ENCODE data around the gene SKA1. TPM values are rescaled to one million over a fixed set of nuclear protein-coding genes. Genes with fewer than 3 reads are reported as not detected.
A peak's percentile ranks its signal among the peaks of the same experiment; 100 is the strongest.
"Not testable (repeated sequence)": the region's sequence is repeated elsewhere in the genome, so short reads cannot be mapped to it uniquely, and the experiment has no call there.

SKA1 gene
- total and polyA plus RNA-seq, 9 of the 15 experiments (the other 6 are each of a cell fraction or from before 2014, with no cell fraction given): 27.8 to 67.2 (median 41.9) TPM

DNA sequence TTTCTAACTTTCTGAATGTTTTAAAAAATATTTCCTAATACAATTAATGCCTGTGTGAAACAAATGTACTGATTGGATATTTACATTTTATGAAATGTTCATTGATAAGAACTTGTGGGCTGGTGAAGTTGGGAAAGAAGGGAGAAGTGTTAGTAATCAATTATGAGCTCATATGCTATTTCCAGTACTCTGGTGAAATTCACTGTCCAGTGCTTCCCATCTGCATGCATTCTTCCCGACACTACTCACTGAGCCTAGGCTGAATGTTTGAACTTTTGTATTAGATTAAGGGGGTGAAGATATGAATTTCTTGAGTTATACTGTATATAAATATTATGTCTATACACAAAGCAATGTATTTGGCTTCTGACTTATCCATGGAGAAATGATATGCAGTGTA is 36.0 kb downstream of the SKA1 start:
- H3K4me1 ChIP-seq (replicated peaks in 1 of 2; ENCODE audit: control insufficient read depth in 2 of 2, insufficient read depth in 2 of 2, low read length in 2 of 2): no peaks in the 10 kb centered on the region
- 0 out of 2 replicates have a peak overlapping the region, but pooled peaks have one; percentile 32 for H2AFZ ChIP-seq (ENCODE audit: low read depth, low read length)
- BruUV-seq (replicated peaks): no TSS peak
- FAIRE-seq (no peak), DNase-seq (ENCODE audit: extremely low read depth in 1 of 4, low spot score in 3 of 4) (no peak), ATAC-seq (no peak)
- ChIA-PET POLR2A (interaction anchor here (0.8 kb wide), 1 partner anchor 17 kb away, joined by 3 read pairs; no protein-coding TSS in a partner anchor), CTCF (ENCODE audit: low intra/inter-chr PET ratio) (no interaction called here)
- intact Hi-C loops (cut with micrococcal nuclease): no loop called here
- H3K9me1 ChIP-seq (ENCODE audit: control insufficient read depth, insufficient read depth, low read length): no peaks in the 10 kb centered on the region
- no peaks in the 10 kb centered on the region for H3K36me3 ChIP-seq (ENCODE audit: control insufficient read depth, insufficient read depth, low read length)
- no peak overlapping the region for H3K9ac ChIP-seq (ENCODE audit: insufficient read depth in 1 of 2, low read depth in 2 of 2, low read length in 2 of 2)
- H3K9me3 ChIP-seq (replicated peaks; ENCODE audit: control insufficient read depth, insufficient read depth, low read depth, low read length): no peaks in the 10 kb centered on the region
- no peaks in the 10 kb centered on the region for H3K79me2 ChIP-seq (ENCODE audit: control insufficient read depth, insufficient read depth, low read length)
- no peak overlapping the region for H3K27ac ChIP-seq (ENCODE audit: extremely low read depth, low read depth, low read length)
- 44% methylated on average over 1 of the region's 1 CpG for WGBS (ENCODE audit: insufficient coverage, low coverage, missing lambda C conversion rate)
- H4K20me1 ChIP-seq (replicated peaks; ENCODE audit: control insufficient read depth, insufficient read depth, low read length): no peaks in the 10 kb centered on the region
- in situ Hi-C loops (cut with MboI): no loop called here
- TF ChIP-seq CREB5 (CRISPR knock-in tag; IDR thresholded peaks at IDR 0.05): no peak
- TF ChIP-seq MCM2 (IDR thresholded peaks at IDR 0.05; ENCODE audit: low read depth): no peak
- TF ChIP-seq NFATC3 (IDR thresholded peaks at IDR 0.05): no peak
- no peak for TF ChIP-seq RBM15 (IDR thresholded peaks at IDR 0.05; ENCODE audit: insufficient read depth, low read length)
- no peak overlapping the region for H3K4me3 ChIP-seq
- no peaks in the 10 kb centered on the region for H3K27me3 ChIP-seq (ENCODE audit: control insufficient read depth in 2 of 2, insufficient read depth in 2 of 2, low read length in 2 of 2)
- no peak overlapping the region for H3K4me2 ChIP-seq (ENCODE audit: insufficient read depth, low read length)

GRCh38 chr18:50416832-50417231 is 42.0 kb downstream of the SKA1 start:
- FAIRE-seq; CTCF ChIA-PET (ENCODE audit: low intra/inter-chr PET ratio); H3K4me1 ChIP-seq (replicated peaks in 1 of 2; ENCODE audit: control insufficient read depth in 2 of 2, insufficient read depth in 2 of 2, low read length in 2 of 2); H2AFZ ChIP-seq (ENCODE audit: low read depth, low read length); H3K9ac ChIP-seq (ENCODE audit: insufficient read depth in 1 of 2, low read depth in 2 of 2, low read length in 2 of 2); H3K27ac ChIP-seq (ENCODE audit: extremely low read depth, low read depth, low read length); H4K20me1 ChIP-seq (replicated peaks; ENCODE audit: control insufficient read depth, insufficient read depth, low read length); intact Hi-C loops (cut with micrococcal nuclease); H3K4me2 ChIP-seq (ENCODE audit: insufficient read depth, low read length); BruUV-seq (replicated peaks); H3K27me3 ChIP-seq (ENCODE audit: control insufficient read depth in 2 of 2, insufficient read depth in 2 of 2, low read length in 2 of 2); H3K79me2 ChIP-seq (ENCODE audit: control insufficient read depth, insufficient read depth, low read length); POLR2A ChIA-PET; in situ Hi-C loops (cut with MboI); DNase-seq (ENCODE audit: extremely low read depth in 1 of 4, low spot score in 3 of 4); H3K4me3 ChIP-seq; H3K9me1 ChIP-seq (ENCODE audit: control insufficient read depth, insufficient read depth, low read length); H3K9me3 ChIP-seq (replicated peaks; ENCODE audit: control insufficient read depth, insufficient read depth, low read depth, low read length); ATAC-seq; H3K36me3 ChIP-seq (ENCODE audit: control insufficient read depth, insufficient read depth, low read length): not testable (repeated sequence)
- TF ChIP-seq TCF3 (CRISPR knock-in tag; IDR thresholded peaks at IDR 0.05) (peak; percentile 57), TAL1 (IDR thresholded peaks at IDR 0.05) (peak; percentile 55), CBFA2T3 (IDR thresholded peaks at IDR 0.05) (peak; percentile 73), TRIM24 (IDR thresholded peaks at IDR 0.05) (peak in 1 of 2 experiments; percentile 38; a peak in 1 of 4 replicates), CBFA2T2 (conservative IDR thresholded peaks at IDR 0.05) (peak; percentile 68)
- WGBS (ENCODE audit: insufficient coverage, low coverage, missing lambda C conversion rate): 23% methylated on average over 2 of the region's 3 CpGs

- WGBS (ENCODE audit: insufficient coverage, low coverage, missing lambda C conversion rate): 91% methylated on average over 7 of the region's 21 CpGs
- in situ Hi-C loops (cut with MboI): not testable (repeated sequence)
Measured at GRCh38 chr18:50417705-50418104, 42.9 kb downstream of the SKA1 start.

More at GRCh38 chr18:50417705-50418104, 42.9 kb downstream of the SKA1 start:
- DNase-seq (ENCODE audit: extremely low read depth in 1 of 4, low spot score in 3 of 4); H3K27me3 ChIP-seq (ENCODE audit: control insufficient read depth in 2 of 2, insufficient read depth in 2 of 2, low read length in 2 of 2); intact Hi-C loops (cut with micrococcal nuclease); H3K9ac ChIP-seq (ENCODE audit: insufficient read depth in 1 of 2, low read depth in 2 of 2, low read length in 2 of 2); H3K4me2 ChIP-seq (ENCODE audit: insufficient read depth, low read length); H3K27ac ChIP-seq (ENCODE audit: extremely low read depth, low read depth, low read length); H3K9me1 ChIP-seq (ENCODE audit: control insufficient read depth, insufficient read depth, low read length); H2AFZ ChIP-seq (ENCODE audit: low read depth, low read length); H3K9me3 ChIP-seq (replicated peaks; ENCODE audit: control insufficient read depth, insufficient read depth, low read depth, low read length); H3K4me1 ChIP-seq (replicated peaks in 1 of 2; ENCODE audit: control insufficient read depth in 2 of 2, insufficient read depth in 2 of 2, low read length in 2 of 2); FAIRE-seq; H3K79me2 ChIP-seq (ENCODE audit: control insufficient read depth, insufficient read depth, low read length); CTCF ChIA-PET (ENCODE audit: low intra/inter-chr PET ratio); POLR2A ChIA-PET; ATAC-seq; BruUV-seq (replicated peaks); H3K4me3 ChIP-seq; H3K36me3 ChIP-seq (ENCODE audit: control insufficient read depth, insufficient read depth, low read length); H4K20me1 ChIP-seq (replicated peaks; ENCODE audit: control insufficient read depth, insufficient read depth, low read length): not testable (repeated sequence)
